Kidney capillary endothelial cell (primary cell): ENCODE measurements around the gene G6PD.
A peak's percentile ranks its signal among the peaks of the same experiment; 100 is the strongest.
"Not testable (repeated sequence)": the region's sequence is repeated elsewhere in the genome, so short reads cannot be mapped to it uniquely, and the experiment has no call there.

ENCODE experiments used
- DNase-seq: peaks from one replicate; pipeline ENCODE4 v3.0.0-alpha.2; 2018; ENCODE audit warnings: low spot score

G6PD gene

DNA sequence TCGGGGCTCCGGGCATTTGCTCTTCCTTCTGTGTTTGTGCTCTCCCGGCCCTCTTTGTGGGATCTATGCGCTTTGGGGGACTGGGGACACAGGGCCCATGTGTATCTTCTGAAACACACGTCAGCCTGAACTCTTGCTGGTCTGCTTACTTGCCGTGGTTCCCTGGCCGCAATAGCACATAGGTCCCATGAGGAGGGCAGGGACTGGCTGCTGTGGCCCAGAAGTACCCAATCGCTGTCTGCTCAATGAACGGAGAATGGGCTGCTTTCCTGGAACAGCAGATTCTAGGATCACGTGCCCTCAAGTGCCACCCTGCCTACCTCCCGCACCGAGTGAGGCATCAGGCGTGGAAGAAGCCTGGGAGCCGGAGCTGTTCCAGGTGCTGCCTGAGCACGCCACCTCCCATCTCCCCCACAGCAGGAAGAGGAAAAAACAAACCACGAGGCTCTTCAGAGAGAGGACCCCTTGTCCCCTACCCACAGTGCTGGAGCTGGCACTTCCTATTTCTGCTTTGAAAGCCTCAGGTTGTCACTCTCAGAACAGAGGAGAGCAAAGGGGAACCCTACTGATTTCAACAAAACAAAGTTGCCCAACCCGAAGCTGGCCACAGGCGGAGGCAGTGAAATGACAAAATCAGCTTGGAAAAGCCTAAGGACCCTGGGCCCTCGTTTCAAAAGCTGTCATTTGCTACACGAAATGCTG, 3.8 kb downstream of the G6PD start:
- no peak for DNase-seq

DNA sequence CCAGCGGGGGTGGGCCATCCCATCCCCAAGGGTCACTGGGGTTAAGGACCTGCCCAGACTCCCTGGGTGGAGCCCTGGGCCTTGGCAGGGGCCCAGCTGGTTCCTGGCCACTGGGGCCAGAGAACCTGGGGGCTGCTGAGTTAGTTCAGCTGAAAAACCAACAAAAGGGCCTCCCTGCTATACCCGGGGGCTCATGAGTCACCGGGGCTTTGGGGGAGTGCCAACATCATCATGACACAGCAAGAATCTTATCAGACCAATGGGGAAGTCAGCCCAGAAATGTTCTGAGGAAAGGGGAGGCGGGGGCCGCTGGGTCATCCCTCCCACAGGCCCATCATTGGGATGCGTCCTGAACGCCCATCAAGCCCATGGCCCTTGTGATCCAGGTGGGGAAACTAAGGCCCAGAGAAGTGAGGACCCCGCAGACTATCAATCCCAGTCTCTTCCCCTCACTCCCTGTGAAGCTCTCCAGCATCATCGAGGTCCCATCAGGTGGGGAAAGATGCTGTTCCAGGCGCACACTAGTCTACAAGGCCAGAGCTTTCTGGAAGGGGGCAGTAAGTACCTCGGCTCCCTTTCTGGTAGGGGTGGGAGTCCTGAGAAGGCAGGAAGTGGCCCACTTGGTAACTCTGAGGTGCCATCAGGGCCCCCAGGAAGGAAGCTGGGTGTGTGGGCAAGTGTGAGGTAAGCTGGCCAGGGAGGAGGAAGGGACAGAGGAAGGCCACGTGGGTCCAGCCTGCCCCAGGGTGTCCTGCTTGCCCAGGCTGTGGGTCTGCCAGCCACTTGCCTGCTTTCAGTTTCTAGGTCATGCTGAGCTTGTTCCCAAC, 4.5 kb downstream of the G6PD start:
- peak; percentile 27 for DNase-seq

DNA sequence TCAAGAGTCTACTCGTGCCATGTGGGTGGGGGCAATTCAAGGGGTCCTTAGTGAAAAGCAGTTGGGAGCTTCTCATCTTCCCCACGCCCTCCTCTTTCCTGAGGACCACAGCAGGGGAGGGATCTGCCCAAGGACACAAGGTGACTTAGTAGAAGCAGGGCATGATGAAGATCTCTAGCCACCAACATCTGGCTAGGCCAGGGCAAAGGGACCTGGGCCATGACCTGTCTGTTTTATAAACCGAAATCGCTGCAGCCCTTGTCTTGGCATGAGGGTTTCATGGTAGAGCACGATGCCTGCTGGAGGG, 5.1 kb downstream of the G6PD start:
- no peak for DNase-seq

DNA sequence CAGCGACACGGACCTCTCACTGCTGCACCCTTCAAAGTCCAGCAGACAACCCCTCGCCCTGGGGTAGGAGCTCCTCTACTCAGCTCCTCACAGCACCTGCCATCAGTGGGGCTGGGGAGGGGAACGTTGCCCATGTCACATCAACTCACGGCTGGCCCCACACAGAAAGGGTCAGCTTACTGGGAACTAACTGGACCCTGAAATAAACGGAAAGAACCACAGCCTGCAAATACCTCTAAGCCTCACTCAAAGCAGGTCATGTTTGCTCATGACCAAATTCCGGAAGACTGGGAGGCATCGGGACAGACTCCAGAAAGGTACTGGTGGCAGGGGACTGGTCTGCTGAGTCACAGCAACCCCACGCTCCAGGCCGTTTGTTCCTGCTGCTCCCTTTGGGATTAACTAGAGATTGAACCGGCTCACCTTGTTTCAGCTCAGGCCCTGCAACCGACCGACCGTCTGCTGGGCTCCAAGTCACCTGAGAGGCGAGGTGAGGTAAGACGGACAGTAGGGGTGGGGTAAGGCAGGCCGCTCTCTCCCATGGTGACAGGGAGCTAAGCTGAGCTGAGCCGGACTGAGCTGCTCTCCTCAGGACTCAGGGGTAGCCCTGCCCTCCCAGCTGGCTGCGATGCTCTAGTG, 5.6 kb downstream of the G6PD start:
- DNase-seq: no peak

DNA sequence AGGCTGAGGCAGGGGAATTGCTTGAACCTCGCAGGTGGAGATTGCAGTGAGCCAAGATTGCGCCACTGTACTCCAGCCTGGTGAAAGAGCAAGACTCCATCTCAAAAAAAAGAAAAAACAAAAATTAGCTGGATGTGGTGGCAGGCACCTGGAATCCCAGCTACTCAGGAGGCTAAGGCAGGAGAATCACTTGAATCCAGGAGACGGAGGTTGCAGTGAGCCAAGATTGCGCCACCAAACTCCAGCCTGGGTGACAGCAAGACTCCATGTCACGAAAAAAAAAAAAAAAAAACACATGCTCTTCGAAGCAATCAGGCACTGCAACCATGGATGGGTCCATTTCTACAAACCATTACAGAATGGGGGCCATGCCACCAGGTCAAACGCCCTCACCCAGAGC, 6.3 kb downstream of the G6PD start:
- not testable (repeated sequence) for DNase-seq

DNA sequence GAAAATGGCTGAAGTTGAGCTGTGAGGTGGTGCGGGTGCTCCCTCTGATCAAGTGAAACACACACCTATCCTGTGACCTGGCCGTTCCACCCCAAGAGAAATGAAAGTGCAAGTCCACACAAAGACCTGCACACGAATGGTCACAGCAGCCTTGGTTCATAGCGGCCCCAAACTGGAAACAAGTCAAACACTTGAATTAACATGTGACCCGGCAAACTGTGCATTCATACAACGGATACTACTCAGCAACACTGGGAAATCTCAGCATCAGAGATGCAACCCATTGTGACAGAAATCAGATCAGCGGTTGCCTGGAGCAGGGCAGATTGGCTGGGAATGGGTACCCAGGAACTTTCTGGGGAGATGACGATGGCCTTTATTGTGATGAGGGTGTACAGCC, 7.6 kb downstream of the G6PD start:
- no peak for DNase-seq

DNA sequence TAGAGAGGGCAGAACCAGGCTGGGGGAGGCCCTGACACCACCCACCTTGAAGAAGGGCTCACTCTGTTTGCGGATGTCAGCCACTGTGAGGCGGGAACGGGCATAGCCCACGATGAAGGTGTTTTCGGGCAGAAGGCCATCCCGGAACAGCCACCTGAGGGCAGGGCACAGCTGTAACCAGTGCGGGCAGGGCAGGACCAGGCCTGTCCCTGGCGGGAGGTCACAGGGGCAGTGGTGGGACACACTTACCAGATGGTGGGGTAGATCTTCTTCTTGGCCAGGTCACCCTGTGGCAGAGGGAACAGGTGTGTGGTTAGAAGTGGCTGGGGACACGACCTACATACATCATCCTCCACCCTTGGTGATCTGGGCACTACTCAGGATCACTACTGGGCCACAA, 10.8 kb downstream of the G6PD start:
- DNase-seq: no peak

DNA sequence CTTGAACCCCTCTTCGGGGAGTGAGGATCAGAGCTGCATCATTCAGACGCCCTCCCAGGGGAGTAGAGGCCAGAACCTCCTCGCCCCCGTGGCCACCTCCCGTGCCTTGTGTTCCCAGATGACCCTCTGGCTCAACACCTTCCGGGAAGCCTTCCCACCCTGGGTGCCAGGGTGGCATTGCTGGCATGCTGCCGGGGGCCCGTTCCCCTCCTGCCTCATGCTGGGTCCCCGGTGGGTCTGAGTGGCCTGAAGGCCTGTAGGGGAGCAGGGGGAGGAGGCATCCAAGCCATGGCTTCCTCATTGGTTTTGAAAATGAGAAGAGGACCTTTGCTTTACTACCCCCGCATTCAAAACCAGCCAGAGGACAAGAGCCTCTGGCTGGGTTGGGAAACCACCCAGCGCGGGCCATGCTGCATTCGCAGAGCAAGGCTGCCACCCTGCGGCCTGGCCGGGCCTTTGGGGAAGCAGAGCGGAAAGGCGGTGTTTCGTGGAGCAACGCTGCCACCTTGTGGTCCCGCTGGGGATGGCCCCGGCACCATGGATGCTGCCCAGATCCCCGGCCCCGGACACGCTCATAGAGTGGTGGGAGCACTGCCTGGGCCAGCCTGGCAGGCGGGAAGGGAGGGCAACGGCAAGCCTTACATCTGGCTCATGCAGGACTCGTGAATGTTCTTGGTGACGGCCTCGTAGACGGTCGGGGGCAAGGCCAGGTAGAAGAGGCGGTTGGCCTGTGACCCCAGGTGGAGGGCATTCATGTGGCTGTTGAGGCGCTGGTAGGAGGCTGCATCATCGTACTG, 11.9 kb downstream of the G6PD start:
- peak; percentile 81 for DNase-seq

DNA sequence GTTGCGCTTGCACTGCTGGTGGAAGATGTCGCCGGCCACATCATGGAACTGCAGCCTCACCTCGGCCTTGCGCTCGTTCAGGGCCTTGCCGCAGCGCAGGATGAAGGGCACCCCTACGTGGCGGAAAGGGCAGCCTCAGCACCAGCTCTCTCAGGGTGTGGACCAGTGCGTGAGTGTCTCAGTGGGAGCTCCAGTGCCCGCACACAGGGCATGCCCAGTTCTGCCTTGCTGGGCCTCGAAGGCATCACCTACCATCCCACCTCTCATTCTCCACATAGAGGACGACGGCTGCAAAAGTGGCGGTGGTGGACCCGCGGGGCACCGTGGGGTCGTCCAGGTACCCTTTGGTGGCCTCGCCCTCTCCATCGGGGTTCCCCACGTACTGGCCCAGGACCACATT, 14.0 kb downstream of the G6PD start:
- no peak for DNase-seq

DNA sequence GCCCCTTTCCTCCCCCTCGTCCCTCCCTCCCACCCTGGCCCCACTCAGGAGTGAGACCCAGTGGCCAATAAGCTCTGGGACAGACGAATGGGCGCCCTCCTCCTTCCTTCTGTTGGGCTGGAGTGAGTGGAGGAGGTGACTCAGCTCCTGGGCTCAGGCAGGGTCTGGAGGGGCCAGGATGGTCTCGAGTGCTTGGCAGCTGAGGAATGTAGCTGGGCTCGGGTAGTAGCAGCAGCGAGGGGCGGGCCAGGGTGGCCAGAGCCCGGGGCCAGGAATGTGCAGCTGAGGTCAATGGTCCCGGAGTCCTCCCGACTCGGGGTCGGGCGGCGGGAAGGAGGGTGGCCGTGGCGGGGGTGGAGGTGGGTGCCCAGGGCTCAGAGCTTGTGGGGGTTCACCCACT, 15.0 kb downstream of the G6PD start:
- DNase-seq: no peak

DNA sequence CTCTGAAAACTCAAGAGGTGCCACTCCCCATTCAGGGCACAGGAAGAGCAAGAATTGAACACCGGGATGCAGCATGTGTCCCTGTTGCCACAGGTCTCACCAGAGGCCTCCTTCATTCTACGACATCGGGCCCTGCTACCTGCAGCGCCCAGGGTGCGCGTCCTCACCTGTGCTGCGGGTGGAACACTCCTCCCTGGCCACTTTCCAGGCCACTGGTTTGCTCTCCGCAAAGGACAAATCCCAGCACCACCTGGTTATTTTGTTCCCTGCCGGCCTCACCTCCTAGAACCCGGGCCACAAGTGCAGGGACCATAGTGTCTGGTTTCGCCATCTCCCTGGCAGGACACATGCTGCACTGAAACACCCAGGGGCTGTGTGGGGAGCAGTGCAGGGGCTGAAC, 16.4 kb downstream of the G6PD start:
- no peak for DNase-seq

DNA sequence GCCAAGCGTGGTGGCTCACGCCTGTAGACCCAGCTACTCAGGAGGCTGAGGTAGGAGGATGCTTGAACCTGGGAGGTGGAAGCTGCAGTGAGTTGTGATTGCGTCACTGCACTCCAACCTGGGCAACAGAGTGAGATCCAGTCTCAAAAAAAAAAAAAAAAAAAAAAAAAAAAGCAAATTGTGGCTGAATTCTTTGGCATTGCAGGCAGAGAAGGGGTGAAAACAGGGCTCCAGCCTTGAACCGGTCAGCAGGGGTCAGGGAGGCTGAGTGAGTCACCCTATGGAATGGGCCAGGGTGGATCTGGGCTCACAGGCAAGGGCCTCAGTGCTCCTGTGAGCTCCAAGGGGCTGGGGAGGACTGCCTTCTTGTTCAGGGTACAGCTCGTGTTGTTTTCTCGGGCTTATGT, 17.4 kb downstream of the G6PD start:
- DNase-seq: no peak

DNA sequence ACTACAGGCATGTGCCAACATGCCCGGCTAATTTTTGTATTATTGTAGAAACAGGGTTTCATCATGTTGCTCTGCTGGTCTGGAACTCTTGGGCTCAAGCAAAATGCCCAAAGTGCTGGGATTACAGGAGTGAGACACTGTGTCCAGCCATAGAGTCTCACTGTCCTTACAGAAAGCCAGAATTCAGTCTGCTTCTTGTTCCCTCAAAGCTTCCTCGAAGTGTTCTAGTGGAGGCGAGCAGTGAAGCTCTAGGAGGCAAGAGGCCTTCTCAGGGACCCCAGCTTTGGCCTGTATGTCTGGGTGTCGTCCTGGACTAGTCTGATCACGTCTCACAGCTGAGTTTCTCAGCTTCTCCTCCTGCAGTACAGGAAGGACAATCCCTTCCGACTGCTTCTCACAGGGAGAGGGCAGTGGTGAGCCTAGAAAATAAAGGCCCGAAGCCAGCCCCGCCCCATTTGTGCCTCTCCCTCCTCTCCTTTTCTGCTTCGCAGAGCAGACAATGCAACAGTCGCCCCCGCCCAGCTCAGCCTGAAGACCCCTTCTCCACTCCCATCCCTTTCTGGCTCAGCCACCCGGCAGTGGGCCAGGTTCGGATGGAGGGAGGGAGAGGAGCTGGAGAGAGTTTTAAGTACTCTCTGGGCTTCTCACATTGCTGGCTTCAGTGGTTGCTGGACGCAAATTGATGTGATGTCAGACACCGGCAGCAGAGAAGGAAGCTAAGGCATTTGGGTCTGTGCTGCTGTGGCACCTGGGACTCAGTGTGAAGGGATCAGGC, 19.6 kb downstream of the G6PD start:
- DNase-seq: peak; percentile 52

DNA sequence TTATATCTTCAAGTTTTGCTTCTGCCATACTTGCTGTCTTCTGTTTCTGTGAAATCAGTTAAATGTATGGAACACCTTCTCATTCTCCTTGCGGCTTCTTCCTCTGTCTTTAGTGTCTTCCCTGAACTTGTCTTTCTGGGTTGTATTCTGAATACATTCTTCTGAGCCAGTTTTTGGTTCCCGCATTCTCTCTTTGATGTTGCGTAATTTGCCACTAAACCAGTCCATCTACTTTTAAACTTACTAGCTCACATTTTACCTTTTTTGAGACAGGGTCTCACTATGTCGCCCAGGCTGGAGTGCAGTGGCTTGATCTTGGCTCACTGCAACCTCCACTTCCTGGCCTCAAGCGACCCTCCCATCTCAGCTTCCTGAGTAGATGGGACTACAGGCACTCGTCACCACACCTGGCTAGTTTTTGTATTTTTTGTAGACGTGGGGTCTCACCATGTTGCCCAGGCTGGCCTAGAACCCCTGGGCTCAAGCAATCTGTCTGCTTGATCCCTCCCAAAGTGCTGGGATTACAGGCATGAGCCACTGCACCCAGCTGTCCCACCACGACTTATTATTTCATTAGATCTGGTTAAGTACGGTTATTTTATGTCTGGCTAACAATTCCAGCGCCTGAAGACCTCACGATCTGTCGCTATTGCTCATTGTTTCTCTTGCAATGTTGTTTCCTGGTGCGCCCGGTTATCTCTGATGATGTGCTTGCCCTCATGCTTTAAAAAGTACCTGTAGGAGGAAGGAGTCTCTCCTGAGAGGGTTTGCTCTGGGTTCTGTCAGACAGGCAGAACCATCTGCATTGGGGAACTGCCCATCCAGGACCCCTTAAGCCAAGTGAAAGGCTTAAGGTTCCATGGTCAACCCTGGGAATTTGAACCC, 20.8 kb downstream of the G6PD start:
- no peak for DNase-seq

DNA sequence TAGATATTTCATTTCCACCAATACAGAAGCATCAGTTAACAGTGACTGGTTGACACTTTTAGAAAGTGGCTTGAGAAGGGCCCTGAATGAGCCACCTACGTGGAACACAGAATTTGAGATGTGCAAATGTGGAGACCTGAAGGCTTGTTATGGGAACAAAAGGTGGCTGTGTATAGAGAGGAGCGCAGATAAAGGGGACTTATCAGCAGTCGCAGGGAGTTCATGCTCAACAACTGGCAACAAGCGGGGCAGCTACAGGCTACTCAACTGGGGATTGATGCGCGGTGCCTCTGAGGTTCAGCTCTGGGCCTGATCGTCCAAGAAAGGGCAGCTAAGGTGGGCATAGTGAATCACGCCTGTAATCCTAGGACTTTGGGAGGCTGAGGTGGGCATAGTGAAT, 27.3 kb downstream of the G6PD start:
- DNase-seq: no peak

DNA sequence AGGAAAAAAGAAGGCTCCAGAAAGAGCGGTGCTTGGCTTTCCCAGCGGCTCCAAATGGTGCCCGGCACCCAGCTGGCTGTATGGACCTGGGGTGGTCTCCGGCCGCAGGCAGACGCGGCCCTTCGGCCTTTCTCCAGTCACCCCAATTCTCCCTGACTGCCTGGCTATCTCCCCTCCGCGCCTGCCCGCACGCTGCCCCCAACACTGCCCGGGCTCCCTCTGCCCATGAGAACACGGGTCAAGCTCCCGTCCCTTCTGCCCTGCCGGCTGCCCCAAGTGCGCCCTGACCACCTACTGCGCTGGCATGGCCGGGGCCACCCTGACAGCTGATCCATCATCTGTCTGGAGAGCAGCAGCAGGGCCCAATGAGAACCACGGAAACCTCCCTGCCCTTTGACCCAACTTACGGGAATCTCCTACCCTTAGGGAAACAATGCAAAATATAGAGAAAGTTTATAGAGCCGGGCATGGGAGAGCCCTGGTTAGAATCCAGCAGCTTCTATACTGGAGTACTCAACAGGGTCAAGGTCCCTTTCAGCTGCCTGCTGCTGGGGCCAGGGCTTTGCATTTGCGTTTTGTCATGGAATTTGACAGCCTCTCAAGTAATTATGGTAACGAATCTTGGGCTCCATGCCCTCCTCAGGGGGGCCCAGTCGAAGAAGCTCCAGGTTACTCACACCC, 29.4 kb downstream of the G6PD start:
- no peak for DNase-seq

DNA sequence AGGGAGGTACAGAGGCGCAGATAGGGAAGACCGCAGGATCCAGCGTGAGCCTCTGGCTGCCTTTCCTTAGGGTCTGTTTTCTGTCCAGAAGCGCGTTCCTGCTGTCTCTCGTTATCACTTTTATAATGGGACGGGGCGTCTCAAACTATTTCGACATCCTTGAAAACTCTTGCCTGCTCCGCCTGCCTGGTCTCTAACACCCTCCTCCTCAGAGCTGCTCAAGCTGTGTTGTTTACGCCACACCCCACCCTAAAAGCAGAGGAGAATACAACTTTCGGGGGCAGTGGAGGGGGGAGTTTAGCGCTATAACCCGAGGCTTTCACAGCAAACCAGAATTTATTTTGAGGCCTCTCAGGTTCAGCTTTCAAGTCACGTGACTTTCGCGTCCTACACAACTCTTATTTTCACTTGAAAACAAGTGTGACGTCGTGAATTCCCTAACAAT, 30.0 kb downstream of the G6PD start:
- no peak for DNase-seq

DNA sequence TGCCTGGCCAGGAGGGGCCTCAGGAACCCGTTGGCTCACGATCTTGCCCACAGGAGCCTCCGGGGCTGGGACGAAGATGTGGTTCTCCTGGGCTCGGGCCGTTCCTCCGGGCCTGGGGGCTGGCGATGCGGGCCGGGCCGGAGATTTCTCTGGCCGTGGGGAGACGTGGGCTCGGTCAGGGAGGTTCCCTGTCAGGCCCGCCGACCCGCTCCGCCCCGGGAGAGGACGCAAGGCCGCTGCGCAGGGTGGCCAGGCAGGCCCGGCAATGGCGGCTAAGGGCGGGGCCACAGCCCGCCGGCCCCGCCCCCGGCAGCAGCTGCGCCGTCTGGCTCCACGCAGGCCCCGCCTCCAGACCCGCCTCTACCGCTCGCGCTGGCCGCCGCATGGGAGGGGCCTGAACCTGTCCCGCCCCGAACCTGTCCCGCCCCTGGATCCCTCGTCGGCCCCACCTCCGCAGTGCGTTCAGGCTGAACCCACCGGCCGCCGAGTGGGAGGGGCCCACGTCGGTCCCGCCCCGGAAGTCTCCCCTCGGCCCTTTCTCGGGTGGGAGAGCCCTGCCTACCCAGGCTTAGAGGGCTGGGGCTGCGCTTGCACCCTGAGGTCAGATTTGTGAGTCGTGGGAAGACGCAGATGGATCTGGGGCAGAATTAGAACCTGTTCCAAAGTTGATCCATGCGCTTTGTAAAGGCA, 30.5 kb downstream of the G6PD start, which contains the start of gene FAM3A:
Gene FAM3A, minus strand, starts transcription at position 267 of the 690 bp plus-strand sequence. CDS start 460 bp downstream, outside the sequence.
- DNase-seq: peak; percentile 62
